Islet of Langerhans (tissue), 1 donor: ENCODE results near the gene TNNT2.

ENCODE experiments used
- FAIRE-seq: peaks from one replicate; lab custom pipeline; 2011; peaks lifted over from hg19 to GRCh38; lab: Jason Lieb, UNC

Gene TNNT2

DNA sequence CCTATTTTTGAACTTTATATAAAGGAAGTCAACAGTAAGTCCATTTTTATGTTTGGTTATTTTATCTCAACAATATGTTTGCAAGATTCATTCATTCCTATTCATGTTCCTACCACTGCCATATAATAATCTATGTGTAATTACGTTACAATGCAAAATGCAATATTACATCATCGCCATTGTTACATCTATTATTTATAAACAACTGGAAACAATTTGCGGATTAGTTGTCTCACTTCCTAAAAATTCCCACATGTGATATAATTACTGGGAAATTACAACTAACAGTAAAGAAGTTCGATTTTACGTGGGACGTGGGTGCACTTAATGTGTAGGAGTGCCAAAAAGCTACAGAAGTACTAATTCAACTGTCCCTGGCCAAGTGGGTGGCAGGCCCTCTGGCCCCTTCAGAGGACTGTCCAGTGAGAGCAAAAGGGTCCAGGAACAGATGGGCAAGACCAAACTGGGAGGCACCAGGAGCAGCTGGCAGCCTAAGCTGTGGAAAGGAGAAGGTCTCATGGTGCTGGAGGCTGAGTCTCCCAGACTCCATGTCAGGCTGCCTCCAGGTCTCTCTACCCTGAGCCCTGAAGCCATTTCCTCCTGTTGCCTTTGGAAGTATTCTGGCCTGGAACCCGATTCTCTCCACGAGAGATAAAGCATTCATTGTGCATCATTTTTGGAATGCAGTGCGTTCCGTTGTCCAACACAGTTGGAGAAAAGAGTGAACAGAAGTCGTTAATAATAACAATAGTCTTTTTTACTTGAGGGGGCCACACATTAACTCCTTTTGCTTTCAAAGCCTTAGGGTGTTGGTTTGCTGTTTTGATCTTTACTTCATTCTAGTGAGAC, 42.9 kb downstream of the TNNT2 start:
- no peak for FAIRE-seq

DNA sequence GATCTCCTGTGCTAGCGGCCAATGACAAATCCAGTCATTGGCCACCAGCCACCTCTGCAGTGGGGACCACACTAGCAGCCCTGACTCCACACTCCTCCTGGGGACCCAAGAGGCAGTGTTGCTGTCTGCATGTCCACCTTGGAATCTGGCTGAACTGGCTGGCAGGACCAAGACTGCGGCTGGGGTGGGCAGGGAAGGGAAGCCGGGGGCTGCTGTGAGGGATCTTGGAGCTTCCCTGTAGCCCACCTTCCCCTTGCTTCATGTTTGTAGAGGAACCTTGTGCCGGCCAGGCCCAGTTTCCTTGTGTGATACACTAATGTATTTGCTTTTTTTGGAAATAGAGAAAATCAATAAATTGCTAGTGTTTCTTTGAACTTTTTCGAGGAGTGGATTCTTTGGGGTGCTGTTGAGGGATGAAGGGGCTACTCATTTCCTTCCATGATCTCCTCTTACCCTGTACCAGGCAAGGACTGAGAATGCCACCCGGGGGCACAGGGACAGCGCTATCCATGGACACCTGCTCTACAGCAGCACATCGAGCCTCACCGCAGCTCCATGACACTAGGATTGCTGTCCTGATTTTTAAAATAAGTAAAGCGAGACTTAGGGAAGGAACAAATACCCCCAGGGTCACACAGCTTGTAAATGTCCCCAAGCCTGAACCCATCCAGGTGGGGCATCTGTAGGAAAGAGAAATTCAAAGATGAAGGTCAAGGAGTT, 44.7 kb downstream of the TNNT2 start:
- no peak for FAIRE-seq

DNA sequence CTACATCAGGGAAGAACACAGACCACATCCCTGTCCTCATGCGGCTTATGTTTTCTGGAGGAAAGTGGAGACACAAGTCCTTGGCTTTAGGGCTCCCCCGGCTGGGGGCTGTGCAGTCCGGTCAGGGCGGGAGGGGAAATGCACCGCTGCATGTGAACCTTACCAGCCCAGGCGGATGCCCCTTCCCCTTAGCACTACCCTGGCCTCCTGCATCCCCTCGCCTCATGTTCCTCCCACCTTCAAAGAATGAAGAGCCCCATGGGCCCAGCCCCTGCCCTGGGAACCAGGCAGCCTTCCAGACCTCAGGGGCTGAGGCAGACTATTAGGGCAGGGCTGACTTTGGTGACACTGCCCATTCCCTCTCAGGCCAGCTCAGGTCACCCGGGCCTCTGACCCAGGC, 45.5 kb downstream of the TNNT2 start:
- no peak for FAIRE-seq

DNA sequence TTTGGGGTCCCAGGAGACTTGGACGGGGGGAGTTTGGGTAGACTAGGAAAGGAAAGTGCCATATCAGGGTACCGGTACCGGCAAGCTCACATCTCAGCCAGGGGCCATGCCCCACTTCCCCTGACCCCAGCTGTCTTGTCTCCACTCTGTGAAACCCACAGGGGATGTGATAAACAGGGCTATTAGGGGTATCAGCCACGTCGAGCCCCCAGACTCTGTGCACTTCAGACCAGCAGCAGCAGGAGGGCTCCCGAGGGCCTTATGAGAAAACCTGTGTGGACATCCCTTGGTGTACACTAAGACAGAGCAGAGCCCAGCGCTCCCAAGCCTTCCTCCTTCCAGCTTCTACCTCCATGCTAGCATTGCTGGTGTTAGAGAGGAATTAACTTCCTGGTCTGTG, 46.3 kb downstream of the TNNT2 start:
- FAIRE-seq: no peak

DNA sequence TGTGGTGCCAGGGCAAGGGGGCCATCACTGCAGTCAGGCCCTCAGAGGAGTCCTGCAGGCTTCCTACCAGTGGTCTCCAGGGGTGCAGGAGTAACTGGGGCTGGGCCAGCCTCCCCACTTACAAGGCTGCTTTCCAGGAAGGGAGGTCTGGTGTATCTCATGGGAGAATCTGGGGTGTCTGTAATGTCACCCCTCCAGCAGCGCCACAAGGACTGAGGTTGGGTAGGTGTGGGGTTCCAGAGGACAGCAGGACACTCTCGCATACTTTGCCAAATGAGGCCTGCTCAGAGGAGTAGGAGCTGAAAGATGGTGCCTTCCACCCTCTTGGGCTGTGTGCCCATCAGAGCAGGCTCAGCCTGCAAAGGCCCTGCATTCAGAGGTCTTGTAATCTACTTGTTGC, 46.9 kb downstream of the TNNT2 start:
- no peak for FAIRE-seq

DNA sequence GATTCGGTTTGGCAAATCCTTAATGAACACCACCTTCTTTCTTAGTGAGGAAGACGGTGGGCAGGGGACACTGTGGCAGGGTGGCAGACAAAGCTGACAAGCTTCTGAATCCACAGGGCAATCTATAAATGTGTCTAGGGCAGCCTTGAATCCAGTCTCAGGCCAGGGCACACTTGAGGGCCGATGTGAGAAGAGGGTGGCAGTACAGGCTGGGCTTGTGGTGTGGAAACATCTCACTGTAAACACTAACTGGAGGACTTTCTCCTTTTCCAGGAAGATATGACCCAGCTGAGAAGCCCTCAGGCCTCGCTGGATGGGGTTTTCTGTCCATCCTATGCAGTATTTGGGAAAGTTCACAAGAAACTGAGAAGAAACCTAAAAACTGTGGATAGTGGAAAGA, 47.7 kb downstream of the TNNT2 start:
- FAIRE-seq: no peak

DNA sequence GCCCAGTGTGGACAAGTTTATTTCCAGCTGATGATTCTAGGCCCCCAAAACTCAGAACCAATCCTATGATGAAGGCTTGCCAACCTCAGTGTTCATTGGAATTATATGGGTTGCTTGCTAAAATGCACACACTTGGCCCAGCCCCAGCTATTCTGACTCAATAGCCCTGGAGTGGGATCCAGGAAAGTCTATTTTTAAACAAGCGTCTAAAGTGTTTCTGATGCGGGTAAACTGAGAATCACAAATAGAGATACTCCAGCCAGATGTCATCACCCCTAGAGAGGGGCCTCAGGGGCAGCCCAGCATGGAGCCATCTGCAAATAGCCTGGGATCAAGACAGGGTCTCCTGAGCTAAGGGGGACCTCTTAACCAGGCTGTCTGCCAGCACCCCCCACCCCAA, 48.2 kb downstream of the TNNT2 start:
- FAIRE-seq: no peak

DNA sequence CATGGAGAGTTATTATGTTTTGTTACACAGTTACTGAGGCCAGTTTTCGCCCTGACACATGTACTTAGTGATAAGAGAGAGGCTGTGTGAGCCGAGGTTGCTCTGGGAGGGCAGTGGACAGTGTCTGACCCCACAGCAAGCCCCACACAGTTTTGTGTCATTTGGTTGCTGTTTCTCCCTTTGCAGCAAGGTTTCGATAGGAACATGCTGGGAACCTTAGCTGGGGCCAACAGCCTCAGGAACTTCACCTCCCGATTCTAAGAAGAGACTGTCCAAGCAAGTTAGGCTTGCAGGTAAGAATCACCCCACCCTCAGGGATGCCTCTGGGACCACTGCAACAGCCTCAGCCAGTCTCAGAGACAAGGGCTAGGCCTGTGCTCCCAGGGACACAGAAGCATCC, 48.9 kb downstream of the TNNT2 start:
- FAIRE-seq: no peak

DNA sequence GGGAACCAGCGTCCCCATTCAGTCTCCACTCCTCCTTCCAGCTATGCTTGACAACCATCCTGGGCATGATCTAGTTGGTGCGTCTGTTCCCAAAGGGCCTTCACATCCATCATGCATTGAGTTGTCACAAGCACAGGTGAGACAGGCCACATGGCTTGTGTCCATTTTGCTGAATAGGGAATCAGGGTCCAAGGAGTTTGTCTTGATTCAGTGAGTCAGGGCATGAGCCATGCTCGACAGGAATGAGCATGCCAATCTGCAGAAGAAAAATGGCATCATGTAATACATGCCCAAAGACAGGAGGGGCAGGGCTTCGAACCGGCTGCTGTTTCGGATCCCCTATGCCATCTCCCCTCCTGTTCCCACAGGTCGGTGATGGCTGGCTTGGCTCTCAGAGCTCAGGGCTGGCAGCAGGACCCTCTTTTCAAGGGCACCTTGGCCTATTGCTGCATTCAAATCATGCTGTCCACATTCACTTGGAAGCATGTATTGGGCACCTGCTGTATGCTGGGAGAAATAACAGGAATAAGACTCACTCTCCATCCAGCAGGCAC, 49.7 kb downstream of the TNNT2 start:
- no peak for FAIRE-seq

DNA sequence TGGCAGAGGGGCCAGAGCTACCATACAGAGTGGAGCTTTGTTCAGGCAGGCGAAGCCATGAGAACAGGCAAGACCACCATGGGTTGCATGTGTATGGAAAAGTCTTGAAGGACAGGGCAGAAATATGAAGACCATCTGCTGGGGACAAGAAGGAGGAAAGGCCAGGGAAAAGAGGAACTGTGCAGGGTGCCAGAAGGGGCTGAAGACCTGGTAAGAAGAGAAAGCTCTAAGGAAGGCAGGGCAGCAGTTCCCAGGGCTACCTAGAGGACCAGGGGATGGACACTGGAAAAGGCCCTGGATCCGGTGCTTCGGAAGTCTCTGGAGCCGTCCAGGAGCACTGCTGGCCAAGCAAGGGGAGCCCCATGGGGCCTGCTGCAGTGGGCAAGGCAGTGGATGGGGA, 50.8 kb downstream of the TNNT2 start:
- no peak for FAIRE-seq

DNA sequence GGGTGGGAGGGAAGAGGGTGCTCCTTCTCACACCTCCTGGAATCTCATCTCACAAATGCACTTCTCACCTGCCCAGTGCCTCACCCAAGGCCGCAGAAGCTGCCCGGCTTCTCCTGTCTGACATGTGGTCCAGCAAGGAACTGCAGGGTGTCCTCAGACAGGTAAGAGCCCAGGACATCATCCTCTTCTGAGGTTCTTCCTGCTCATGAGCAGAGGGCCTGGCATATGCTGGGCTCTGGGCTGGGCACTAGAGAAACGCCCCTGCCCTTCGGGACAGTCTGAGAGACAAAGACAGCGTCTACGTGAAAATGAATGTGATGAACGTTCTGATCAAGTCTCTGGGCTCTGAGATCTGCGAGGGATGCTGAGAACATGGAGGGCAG, 51.8 kb downstream of the TNNT2 start:
- no peak for FAIRE-seq

DNA sequence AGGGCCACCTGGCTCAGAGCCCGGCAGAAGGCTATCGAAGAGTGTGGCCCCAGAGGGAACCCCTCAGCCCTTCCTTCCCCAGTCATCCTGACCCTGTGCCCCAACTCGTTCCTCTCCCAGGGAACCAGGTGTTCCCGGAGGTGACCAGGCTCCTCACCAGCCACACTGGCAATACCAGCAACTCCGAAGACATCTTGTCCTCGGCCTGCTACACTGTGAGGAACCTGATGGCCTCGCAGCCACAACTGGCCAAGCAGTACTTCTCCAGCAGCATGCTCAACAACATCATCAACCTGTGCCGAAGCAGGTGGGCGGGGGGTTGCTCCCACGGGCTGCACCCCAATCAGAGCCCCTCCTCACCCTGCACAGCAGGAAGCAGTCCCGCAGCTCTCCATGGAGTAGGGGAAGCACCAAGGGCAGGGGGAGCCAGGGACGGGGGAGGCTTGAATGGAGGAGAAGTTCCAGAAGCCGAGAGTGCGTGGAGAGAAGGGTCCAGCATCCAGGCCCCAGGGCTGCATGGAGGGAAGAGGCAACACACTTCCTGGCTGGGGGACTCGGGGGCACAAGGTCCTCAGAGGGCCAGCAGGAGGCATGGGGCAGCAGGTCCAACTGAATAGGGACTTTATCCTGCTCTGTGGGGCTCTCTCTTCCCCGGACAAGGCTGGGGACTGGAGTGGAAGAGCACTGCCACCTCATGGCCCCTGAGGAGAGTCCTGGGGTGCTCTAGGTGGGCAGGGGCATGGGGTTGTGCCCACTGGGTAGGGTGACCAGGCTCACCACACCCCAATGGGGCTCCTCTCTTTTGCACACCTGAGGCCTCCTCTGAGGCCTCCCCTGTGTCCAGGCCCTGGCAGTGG, 52.4 kb downstream of the TNNT2 start:
- no peak for FAIRE-seq

DNA sequence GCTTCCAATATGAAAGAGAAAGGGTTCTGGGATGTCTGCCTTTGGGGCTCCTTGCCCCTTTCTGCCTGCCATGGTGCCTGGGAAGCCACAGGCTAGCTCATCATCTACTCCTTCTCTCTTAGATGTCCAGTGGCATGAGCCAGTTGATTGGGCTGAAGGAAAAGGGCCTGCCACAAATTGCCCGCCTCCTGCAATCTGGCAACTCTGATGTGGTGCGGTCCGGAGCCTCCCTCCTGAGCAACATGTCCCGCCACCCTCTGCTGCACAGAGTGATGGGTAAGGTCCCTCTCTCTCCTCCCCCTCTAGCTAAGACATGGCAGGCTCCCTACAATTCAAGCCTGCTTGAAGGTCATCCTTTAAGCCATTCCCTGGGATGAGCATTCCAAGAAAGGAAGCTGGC, 53.2 kb downstream of the TNNT2 start:
- no peak for FAIRE-seq

DNA sequence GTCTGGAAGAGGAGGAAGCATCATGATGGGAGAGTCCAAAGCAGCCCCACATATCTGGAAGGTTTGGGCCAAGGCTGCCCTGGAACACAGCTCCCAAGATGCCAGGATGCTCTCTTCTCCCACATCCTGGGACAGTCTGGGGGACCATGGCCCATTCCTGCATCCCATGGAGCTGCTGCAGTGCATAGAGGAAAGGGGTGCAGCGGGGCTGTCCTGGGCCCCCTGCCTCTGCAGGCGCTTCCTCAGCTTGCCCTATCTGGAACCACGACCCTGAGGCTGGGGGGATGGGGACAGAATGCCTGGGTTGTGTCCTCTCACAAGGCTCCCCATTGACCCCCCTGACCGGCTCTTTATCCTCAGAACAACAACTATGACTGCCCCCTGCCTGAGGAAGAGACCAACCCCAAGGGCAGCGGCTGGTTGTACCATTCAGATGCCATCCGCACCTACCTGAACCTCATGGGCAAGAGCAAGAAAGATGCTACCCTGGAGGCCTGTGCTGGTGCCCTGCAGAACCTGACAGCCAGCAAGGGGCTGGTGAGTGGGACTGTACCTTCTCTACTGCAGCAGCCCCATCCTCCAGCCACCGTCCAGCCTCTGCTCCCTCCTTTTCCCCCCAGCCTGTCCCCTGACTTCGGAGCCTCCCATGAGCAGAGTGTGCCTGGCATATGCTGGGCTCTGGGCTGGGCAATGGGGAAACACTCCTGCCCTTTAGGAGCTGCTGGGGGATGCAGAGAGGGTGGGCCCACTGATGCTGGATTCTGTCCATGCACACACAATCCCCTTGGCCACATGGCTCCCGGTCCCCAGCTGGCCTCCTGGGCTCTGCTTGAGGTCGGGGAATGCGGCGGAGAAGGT, 54.6 kb downstream of the TNNT2 start:
- no peak for FAIRE-seq

DNA sequence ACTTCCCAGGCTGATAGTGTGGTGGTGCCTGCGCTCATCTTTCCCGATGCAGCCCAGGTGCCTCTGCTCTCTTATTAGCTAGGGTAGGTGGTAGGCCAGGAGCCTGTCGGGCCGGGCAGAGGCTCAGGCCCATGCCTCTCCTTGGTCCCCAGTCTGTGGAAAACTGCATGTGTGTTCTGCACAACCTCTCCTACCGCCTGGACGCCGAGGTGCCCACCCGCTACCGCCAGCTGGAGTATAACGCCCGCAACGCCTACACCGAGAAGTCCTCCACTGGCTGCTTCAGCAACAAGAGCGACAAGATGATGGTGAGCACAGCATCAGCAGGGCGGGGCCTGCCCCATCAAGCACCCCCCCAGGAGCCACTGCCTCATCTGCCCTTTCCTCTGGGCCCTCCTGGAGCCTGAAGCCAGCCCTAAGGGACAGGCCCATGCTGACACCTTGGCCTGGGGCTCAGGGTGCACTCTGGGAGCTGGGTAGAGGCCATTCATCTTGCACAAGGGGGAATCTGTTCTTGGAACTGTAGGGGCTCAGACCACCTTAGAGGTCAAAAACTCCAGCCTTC, 55.6 kb downstream of the TNNT2 start:
- no peak for FAIRE-seq

DNA sequence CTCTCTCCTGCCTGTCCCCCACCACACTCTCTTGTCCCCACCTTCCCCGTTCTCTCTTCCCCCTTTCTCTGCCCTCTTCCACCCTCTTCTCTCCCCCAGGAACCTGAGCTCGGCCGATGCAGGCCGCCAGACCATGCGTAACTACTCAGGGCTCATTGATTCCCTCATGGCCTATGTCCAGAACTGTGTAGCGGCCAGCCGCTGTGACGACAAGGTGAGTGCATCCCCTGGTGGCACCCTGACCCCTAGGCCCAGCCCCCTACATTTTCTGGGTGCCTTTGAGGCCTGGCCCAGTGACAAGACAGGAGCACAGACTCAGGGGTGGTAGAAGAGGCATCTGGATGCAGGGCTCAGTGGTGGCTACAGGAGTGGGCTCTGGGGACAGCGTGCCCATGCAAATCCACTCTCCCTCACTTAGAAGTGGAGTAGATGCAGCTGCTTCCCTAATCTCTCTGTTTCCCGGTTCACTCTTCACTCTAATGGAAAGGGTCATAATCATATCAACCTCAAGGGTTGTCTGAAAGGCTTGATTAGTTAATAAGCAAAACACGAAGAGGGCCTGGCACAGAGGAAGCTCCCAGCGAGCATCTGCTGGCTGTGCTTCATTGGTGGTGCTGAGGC, 57.2 kb downstream of the TNNT2 start:
- no peak for FAIRE-seq

DNA sequence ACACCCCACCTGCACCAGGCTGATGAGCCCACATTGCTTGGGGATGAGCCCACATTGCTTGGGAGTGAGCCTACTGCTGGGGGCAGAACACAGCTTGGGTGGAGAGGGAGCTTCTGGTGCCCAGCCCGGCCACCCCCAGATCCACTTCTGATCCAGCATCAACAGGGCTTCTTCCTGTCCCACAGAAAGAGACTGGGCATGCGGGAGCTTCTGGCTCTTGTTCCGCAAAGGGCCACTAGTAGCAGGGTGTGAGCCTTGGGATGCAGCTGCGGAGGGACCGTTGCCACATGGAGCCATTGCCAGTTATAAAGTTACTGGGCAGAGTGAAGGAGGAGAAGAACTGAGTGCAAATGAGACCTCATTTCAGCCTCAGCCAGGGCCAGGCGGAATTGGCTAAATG, 57.8 kb downstream of the TNNT2 start:
- FAIRE-seq: no peak

DNA sequence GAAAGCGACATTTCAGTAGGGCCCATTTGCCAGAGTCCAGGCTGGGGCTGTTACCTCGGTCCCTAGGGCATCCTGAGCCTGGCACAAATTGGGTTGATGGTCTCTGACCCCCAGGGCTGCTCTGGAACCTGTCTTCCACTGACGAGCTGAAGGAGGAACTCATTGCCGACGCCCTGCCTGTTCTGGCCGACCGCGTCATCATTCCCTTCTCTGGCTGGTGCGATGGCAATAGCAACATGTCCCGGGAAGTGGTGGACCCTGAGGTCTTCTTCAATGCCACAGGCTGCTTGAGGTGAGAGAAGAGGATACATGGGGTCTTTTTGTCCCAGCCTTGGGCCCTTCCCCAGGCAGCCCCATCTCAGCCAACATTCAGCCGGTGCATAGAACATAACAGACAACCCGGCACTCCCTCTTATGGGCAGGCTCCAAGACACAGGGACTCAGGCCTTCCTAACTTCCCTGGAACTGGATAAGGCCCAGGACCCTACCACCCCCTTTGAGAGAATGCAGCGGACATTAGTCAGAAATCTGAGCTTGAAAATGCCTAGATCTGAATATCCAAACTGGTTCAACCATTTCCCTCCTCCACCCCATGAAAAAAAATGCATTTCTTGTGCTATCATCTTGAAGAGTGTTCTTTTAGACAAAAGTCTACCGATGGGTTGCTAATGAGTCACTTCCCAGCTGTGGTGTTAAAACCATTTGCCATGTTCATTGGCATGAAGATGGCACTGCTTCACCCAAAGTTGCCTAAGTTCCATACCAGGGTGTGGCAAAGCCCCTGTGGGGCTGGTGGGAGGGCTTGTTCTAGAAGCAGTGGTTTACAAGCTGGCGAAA, 58.8 kb downstream of the TNNT2 start:
- no peak for FAIRE-seq

DNA sequence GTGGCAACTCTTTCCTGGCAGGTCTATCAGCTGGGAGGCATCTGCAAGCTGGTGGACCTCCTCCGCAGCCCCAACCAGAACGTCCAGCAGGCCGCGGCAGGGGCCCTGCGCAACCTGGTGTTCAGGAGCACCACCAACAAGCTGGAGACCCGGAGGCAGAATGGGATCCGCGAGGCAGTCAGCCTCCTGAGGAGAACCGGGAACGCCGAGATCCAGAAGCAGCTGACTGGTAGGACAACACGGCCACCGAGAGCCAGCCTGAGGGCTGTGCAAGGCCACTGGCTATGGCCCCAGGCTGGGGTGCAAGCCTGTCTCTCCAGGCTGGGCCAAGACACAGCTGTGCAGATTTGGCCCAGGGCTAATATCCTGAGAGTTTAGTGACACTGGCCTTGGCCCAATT, 59.9 kb downstream of the TNNT2 start:
- no peak for FAIRE-seq

DNA sequence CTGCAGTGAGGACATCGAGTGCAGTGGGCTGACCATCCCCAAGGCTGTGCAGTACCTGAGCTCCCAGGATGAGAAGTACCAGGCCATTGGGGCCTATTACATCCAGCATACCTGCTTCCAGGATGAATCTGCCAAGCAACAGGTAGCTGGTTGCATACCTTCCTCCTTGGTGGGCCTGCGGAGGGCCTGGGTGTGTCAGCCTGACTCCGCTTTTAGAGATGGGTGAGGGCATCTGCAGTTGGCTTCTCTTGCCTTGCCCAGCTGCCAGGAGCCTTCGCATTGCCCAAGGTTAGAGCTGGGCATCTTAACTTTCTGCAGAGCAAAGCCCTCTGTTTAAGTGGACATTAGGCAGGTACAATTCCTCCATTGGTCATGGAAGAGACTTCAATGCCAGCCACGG, 60.9 kb downstream of the TNNT2 start:
- FAIRE-seq: no peak
